ENCODE data around the gene ZNF287. TPM values are rescaled to one million over a fixed set of nuclear protein-coding genes. Genes with fewer than 3 reads are reported as not detected.

The ZNF287 gene
- 17.0 and 18.2 TPM in 2 replicates for total RNA-seq (2014; rRNA removed; shearing (Covaris generic))

- Histone ChIP-seq H3K4me3 (peak within 1 kb of the TSS; percentile 82), H3K36me3 (peaks cover 11% of the 10 kb centered on the region), H3K4me1 (no peaks in the 10 kb centered on the region), H3K27me3 (no peaks in the 10 kb centered on the region; the same call in none of the 2 replicates), H3K27ac (peak within 1 kb of the TSS; percentile 19), H3K9me3 (replicated peaks) (peaks cover 9% of the 10 kb centered on the region)
- peak; percentile 98 for DNase-seq
Measured at GRCh38 chr17:16568541-16569357, at the start of gene ZNF287. TSS of gene ZNF287 (minus strand) at chr17:16569204. CDS start at chr17:16567731, 1,473 bp downstream.

GRCh38 chr17:16617481-16618060, 48.6 kb upstream of the ZNF287 start:
- DNase-seq = no peak
- H3K4me3 ChIP-seq = no peak overlapping the region

GRCh38 chr17:16599537-16599936, 30.5 kb upstream of the ZNF287 start:
- Histone ChIP-seq H3K27me3 (no peaks in the 10 kb centered on the region), H3K4me1 (no peaks in the 10 kb centered on the region), H3K4me3 (no peak overlapping the region), H3K27ac (no peak overlapping the region), H3K9me3 (replicated peaks) (no peaks in the 10 kb centered on the region; the same call in 1 of the 2 replicates), H3K36me3 (no peaks in the 10 kb centered on the region)
- DNase-seq = no peak

More at GRCh38 chr17:16617481-16618060, 48.6 kb upstream of the ZNF287 start:
- Histone ChIP-seq H3K36me3 (peaks cover 8% of the 10 kb centered on the region), H3K27me3 (no peaks in the 10 kb centered on the region), H3K9me3 (replicated peaks) (peaks cover 60% of the 10 kb centered on the region), H3K27ac (no peak overlapping the region), H3K4me1 (no peaks in the 10 kb centered on the region)

GRCh38 chr17:16593356-16594102, 24.5 kb upstream of the ZNF287 start:
- no peak for DNase-seq
- H3K4me3 ChIP-seq = no peak overlapping the region
- H3K27ac ChIP-seq = no peak overlapping the region
- no peaks in the 10 kb centered on the region for H3K36me3 ChIP-seq
- H3K4me1 ChIP-seq = no peaks in the 10 kb centered on the region
- peaks cover 5% of the 10 kb centered on the region; the same call in 1 of the 2 replicates for H3K9me3 ChIP-seq (replicated peaks)
- no peaks in the 10 kb centered on the region for H3K27me3 ChIP-seq

DNA sequence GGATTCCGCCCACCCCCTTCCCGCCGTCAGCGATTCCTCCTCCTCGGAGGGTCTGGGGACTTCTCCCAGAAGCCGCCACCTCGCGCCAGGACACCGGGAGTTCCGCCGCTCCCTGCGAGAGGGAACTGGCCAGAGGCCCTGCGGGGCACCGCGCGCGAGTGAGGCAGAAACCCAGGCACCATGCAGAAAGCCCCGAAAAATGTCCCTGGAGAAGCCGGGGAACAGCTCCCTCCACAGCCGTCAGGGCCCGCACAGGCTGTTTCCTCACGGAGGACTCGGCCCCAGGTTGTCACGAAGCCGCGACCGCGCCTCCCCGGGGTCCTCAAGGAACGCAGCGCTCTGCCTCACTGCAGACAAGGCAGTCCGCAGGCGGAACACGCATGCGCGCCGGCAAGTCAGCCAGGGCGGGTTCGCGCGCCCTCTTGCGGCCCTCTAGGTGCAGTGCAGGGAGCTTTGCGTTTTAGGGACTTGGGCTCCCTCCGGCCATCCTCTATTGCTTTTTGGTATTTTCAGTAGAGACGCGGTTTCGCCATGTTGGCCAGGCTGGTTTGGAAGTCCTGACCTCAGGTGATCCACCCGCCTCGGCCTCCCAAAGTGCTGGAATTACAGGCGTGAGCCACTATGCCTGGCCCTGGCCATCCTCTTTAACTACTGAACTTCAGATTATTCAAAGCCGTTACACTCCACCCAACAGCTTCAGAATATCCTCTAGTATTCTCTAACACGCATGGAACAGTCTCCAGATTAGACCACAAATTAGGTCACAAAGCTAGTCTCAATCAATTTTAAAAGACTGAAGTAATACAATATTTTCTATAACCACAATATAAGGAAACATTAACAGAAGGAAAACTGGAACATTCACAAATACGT, 20.3 kb upstream of the ZNF287 start:
- Histone ChIP-seq H3K4me1 (no peaks in the 10 kb centered on the region), H3K4me3 (peak overlapping the region; percentile 59), H3K9me3 (replicated peaks) (peaks cover 5% of the 10 kb centered on the region; the same call in 1 of the 2 replicates), H3K27ac (no peak overlapping the region), H3K36me3 (no peaks in the 10 kb centered on the region), H3K27me3 (no peaks in the 10 kb centered on the region; the same call in 1 of the 2 replicates)
- peak; percentile 98 to 100 for DNase-seq

GRCh38 chr17:16585796-16586195, 16.8 kb upstream of the ZNF287 start:
- DNase-seq = no peak
- Histone ChIP-seq H3K4me3 (no peak overlapping the region), H3K27me3 (no peaks in the 10 kb centered on the region; the same call in 1 of the 2 replicates), H3K4me1 (no peaks in the 10 kb centered on the region), H3K9me3 (replicated peaks) (peaks cover 5% of the 10 kb centered on the region; the same call in 1 of the 2 replicates), H3K36me3 (no peaks in the 10 kb centered on the region), H3K27ac (no peak overlapping the region)

GRCh38 chr17:16584273-16584995, 15.4 kb upstream of the ZNF287 start:
- Histone ChIP-seq H3K4me1 (no peaks in the 10 kb centered on the region), H3K9me3 (replicated peaks) (peaks cover 6% of the 10 kb centered on the region; the same call in 1 of the 2 replicates), H3K4me3 (peak overlapping the region; percentile 28), H3K27me3 (no peaks in the 10 kb centered on the region; the same call in 1 of the 2 replicates), H3K36me3 (no peaks in the 10 kb centered on the region), H3K27ac (no peak overlapping the region)
- DNase-seq = peak; percentile 99 to 100

GRCh38 chr17:16583781-16584180, 14.8 kb upstream of the ZNF287 start:
- Histone ChIP-seq H3K4me3 (no peak overlapping the region; the same call in 1 of the 2 replicates), H3K27ac (no peak overlapping the region)
- DNase-seq = no peak

DNA sequence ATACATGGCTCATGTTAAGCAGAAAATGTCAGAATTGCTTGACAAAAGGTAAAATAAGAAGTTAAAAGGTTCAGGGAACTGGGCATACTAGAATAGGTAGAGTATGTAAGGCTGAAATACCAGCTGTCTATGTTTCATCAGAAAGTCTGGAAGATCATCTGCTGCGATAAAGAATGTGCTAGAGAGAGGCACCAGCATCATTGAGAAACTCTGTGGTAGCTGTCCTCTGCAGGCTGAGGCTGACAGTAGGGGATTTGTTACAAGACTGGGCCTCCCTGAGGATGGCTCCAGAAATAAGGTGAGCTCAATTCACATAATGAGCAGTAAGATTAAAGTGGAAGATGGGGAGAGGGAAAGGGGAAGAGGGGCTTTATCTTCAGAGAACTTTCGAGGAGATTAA, 4.5 kb upstream of the ZNF287 start:
- Histone ChIP-seq H3K27ac (no peak overlapping the region), H3K9me3 (replicated peaks) (peaks cover 5% of the 10 kb centered on the region; the same call in 1 of the 2 replicates), H3K27me3 (peaks cover 3% of the 10 kb centered on the region), H3K4me1 (no peaks in the 10 kb centered on the region), H3K36me3 (no peaks in the 10 kb centered on the region), H3K4me3 (no peak overlapping the region)
- DNase-seq = no peak

More at GRCh38 chr17:16583781-16584180, 14.8 kb upstream of the ZNF287 start:
- H3K27me3 ChIP-seq = no peaks in the 10 kb centered on the region; the same call in 1 of the 2 replicates
- H3K4me1 ChIP-seq = no peaks in the 10 kb centered on the region
- H3K9me3 ChIP-seq (replicated peaks) = peaks cover 10% of the 10 kb centered on the region; the same call in 1 of the 2 replicates
- H3K36me3 ChIP-seq = no peaks in the 10 kb centered on the region

DNA sequence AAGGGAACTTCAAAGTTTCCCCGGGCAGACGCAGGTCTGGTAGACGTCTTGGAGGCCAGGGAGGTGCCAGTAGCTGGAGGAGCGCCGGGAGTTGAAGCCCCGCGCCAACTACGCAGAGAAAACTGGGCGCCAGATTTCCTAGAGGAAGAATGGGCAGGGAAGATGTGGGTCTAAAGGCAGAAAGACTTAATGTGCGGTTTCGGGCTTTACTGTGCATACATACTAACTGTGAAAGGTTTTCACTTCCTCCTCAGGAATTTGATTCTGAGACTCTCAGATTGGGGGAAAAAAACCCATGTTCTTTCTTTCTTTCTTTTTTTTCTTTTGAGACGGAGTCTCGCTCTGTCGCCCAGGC, 331 bp upstream of the ZNF287 start:
- DNase-seq = no peak
- Histone ChIP-seq H3K36me3 (peaks cover 9% of the 10 kb centered on the region), H3K4me1 (no peaks in the 10 kb centered on the region), H3K4me3 (peak overlapping the region; percentile 82), H3K27me3 (no peaks in the 10 kb centered on the region; the same call in none of the 2 replicates), H3K9me3 (replicated peaks) (peaks cover 9% of the 10 kb centered on the region), H3K27ac (no peak overlapping the region)

GRCh38 chr17:16552637-16553045, 16.4 kb downstream of the ZNF287 start:
- Histone ChIP-seq H3K27ac (no peak overlapping the region), H3K27me3 (no peaks in the 10 kb centered on the region), H3K4me3 (no peak overlapping the region), H3K9me3 (replicated peaks) (peaks cover 69% of the 10 kb centered on the region), H3K36me3 (peaks cover 51% of the 10 kb centered on the region), H3K4me1 (no peaks in the 10 kb centered on the region)
- DNase-seq = no peak

- DNase-seq = no peak
- H3K9me3 ChIP-seq (replicated peaks) = peaks cover 75% of the 10 kb centered on the region
- H3K27me3 ChIP-seq = no peaks in the 10 kb centered on the region
- no peak overlapping the region for H3K4me3 ChIP-seq
- H3K4me1 ChIP-seq = no peaks in the 10 kb centered on the region
- no peak overlapping the region for H3K27ac ChIP-seq
- peaks cover 47% of the 10 kb centered on the region for H3K36me3 ChIP-seq
Measured at GRCh38 chr17:16551878-16552636, 16.9 kb downstream of the ZNF287 start.

DNA sequence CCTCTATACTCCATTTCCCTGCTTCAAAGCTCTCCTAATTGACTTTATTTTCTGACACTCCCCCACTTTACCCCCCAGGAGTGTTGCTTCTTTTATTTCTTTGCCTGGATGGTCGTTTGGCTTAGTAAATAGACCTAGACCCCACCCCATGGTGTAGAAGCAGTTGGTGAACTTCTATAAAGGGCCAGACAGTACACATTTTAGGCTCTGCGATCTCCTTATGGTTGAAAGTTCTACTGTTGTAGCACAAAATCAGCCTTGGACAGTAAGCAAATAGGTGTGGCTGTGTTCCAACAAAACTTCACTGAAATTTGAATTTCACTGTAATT, 31.9 kb downstream of the ZNF287 start:
- no peaks in the 10 kb centered on the region for H3K36me3 ChIP-seq
- H3K9me3 ChIP-seq (replicated peaks) = no peaks in the 10 kb centered on the region; the same call in 1 of the 2 replicates
- DNase-seq = no peak

More for the DNA sequence above, 31.9 kb downstream of the ZNF287 start:
- no peak overlapping the region for H3K27ac ChIP-seq
- H3K4me3 ChIP-seq = no peak overlapping the region
- 0 out of 2 replicates have a peak, but pooled peaks cover 4% of the 10 kb centered on the region for H3K4me1 ChIP-seq
- H3K27me3 ChIP-seq = no peaks in the 10 kb centered on the region
